PC-3 (cell line): ENCODE results near the gene UNC5C. TPM values are rescaled to one million over a fixed set of nuclear protein-coding genes. Genes with fewer than 3 reads are reported as not detected.
A peak's percentile ranks its signal among the peaks of the same experiment; 100 is the strongest.

Source experiments
- ATAC-seq: fragments of 200-7000 bp; cut with Tn5 transposase; 2 replicates; pipeline ENCODE4 v1.9.1; 2020; ENCODE audit warnings: mild to moderate bottlenecking, moderate library complexity
- BruUV-seq: library from RNA; stranded (reverse); fragments of 400-500 nt; replicated peaks from 2 replicates; lab custom pipeline; 2021; lab: Mats Ljungman, UMichigan
- CTCF ChIA-PET: fragments of 300-600 bp; sonication (Branson Sonifier 250); formaldehyde crosslinking; loops from one replicate; lab custom pipeline; 2022; ENCODE audit warnings: antibody characterized with exemption; lab: Charles Lee
- POLR2A ChIA-PET: fragments of 300-600 bp; sonication (Branson Sonifier 250); formaldehyde crosslinking; loops from one replicate; lab custom pipeline; 2022; ENCODE audit warnings: antibody characterized with exemption; ENCODE audit not compliant: unreplicated experiment; lab: Charles Lee
- DNase-seq: peaks from one replicate; pipeline ENCODE4 v3.0.0-alpha.2; 2015
- H2AFZ ChIP-seq: fragments of 300-600 bp; sonication (generic); 2 replicates; pipeline ENCODE4 v1.6.0; 2016; ENCODE audit warnings: antibody characterized with exemption, low read length
- H3F3A ChIP-seq: fragments of 300-600 bp; sonication (generic); one replicate; pipeline ENCODE4 v1.6.0; 2017; ENCODE audit warnings: antibody characterized with exemption, low read length, control low read depth, mild to moderate bottlenecking; ENCODE audit not compliant: unreplicated experiment
- H3K27ac ChIP-seq: fragments of 300-600 bp; sonication (generic); 2 replicates; pipeline ENCODE4 v1.5.1; 2016; ENCODE audit warnings: mild to moderate bottlenecking, low read length
- H3K27me3 ChIP-seq: fragments of 300-600 bp; sonication (generic); 2 replicates; pipeline ENCODE4 v1.6.1; 2016; ENCODE audit warnings: low read length, mixed read lengths
- H3K36me3 ChIP-seq: fragments of 300-600 bp; sonication (generic); 2 replicates; pipeline ENCODE4 v1.6.1; 2016; ENCODE audit warnings: low read depth, mixed run types, low read length, mixed read lengths
- H3K4me1 ChIP-seq: fragments of 300-600 bp; sonication (generic); 2 replicates; pipeline ENCODE4 v1.5.1; 2016; ENCODE audit warnings: low read length; ENCODE audit not compliant: insufficient read depth
- H3K4me2 ChIP-seq: fragments of 300-600 bp; sonication (generic); 2 replicates; pipeline ENCODE4 v1.6.0; 2016; ENCODE audit warnings: low read length
- H3K4me3 ChIP-seq: fragments of 300-600 bp; sonication (generic); 2 replicates; pipeline ENCODE4 v1.5.1; 2016; ENCODE audit warnings: mild to moderate bottlenecking, low read length, mixed read lengths
- H3K79me2 ChIP-seq: fragments of 300-600 bp; sonication (generic); 2 replicates; pipeline ENCODE4 v1.6.1; 2017; ENCODE audit warnings: low read length, mixed read lengths
- H3K9ac ChIP-seq: fragments of 300-600 bp; sonication (generic); 2 replicates; pipeline ENCODE4 v1.6.0; 2016; ENCODE audit warnings: mild to moderate bottlenecking, low read length
- H3K9me2 ChIP-seq: fragments of 300-600 bp; sonication (generic); replicated peaks from 2 replicates; pipeline ENCODE4 v1.6.1; 2016; ENCODE audit warnings: mixed run types, low read length, mixed read lengths
- H3K9me3 ChIP-seq: fragments of 300-600 bp; sonication (generic); 2 replicates; pipeline ENCODE4 v1.6.1; 2016; ENCODE audit warnings: low read length, mixed read lengths
- H4K20me1 ChIP-seq: fragments of 300-600 bp; sonication (generic); 2 replicates; pipeline ENCODE4 v1.6.1; 2016; ENCODE audit warnings: low read length, mixed read lengths
- EZH2 ChIP-seq: fragments of 300-600 bp; sonication (generic); IDR thresholded peaks from one replicate; pipeline ENCODE4 v1.6.1; 2017; ENCODE audit warnings: antibody characterized with exemption, mild to moderate bottlenecking, low read length; ENCODE audit not compliant: unreplicated experiment
- EZH2phosphoT487 ChIP-seq: fragments of 300-600 bp; sonication (generic); IDR thresholded peaks from 2 replicates; pipeline ENCODE4 v1.6.1; 2018; ENCODE audit warnings: mild to moderate bottlenecking, antibody characterized with exemption, low read length, borderline replicate concordance
- intact Hi-C: fragments of 100-400 bp; cut with micrococcal nuclease; formaldehyde crosslinking; loops from 2 replicates; pipeline ENCODE4 v1.9.0; 2023
- total RNA-seq: library from RNA; depleted of rRNA; stranded (reverse); fragments of >200 nt; gene quantifications from 2 replicates; pipeline ENCODE4 v1.2.3, GENCODE V29; 2014
- TF ChIP-seq, protein P1 (sequence below): fragments of 300-600 bp; sonication (generic); conservative IDR thresholded peaks from 2 replicates; pipeline ENCODE4 v1.5.1; 2017; ENCODE audit warnings: antibody characterized with exemption, low read depth, mild to moderate bottlenecking, low read length

The UNC5C gene
- total RNA-seq, 1 experiment from 2014 or later, result not detected

DNA sequence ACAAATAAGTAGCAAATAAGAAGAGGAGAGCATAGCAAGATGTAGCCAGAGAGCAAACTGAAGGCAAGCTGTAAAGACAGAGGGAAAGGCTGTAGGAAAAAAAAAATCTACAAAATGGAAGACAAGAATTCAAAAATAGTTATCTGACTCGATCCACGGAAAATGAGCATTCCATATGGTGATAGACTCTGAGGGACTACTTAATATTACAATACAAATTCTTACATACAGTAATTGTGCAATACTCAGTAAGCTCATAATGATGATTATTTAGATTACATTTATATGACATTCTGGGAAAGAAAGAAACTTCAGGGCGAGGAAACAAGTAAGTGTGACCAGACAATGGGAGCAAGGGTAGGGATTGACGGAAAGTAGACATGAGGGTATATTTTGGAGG is 102.6 kb downstream of the UNC5C start:
- Histone ChIP-seq H3K79me2 (no peaks in the 10 kb centered on the region), H3F3A (no peaks in the 10 kb centered on the region), H3K36me3 (no peaks in the 10 kb centered on the region), H3K27ac (no peak overlapping the region), H3K9me2 (no peaks in the 10 kb centered on the region), H3K4me3 (no peak overlapping the region), H3K4me1 (no peaks in the 10 kb centered on the region), H3K4me2 (no peak overlapping the region), H3K27me3 (no peaks in the 10 kb centered on the region), H2AFZ (no peak overlapping the region), H3K9ac (no peak overlapping the region), H4K20me1 (no peaks in the 10 kb centered on the region), H3K9me3 (no peaks in the 10 kb centered on the region)
- ChIA-PET POLR2A (interaction anchor here (0.6 kb wide), 1 partner anchor 895 kb away, joined by 3 read pairs; no protein-coding TSS in a partner anchor), CTCF (no interaction called here)
- intact Hi-C loops, result no loop called here
- ATAC-seq, result no peak
- BruUV-seq, result no TSS peak
- DNase-seq, result no peak
- TF ChIP-seq, protein P1, sequence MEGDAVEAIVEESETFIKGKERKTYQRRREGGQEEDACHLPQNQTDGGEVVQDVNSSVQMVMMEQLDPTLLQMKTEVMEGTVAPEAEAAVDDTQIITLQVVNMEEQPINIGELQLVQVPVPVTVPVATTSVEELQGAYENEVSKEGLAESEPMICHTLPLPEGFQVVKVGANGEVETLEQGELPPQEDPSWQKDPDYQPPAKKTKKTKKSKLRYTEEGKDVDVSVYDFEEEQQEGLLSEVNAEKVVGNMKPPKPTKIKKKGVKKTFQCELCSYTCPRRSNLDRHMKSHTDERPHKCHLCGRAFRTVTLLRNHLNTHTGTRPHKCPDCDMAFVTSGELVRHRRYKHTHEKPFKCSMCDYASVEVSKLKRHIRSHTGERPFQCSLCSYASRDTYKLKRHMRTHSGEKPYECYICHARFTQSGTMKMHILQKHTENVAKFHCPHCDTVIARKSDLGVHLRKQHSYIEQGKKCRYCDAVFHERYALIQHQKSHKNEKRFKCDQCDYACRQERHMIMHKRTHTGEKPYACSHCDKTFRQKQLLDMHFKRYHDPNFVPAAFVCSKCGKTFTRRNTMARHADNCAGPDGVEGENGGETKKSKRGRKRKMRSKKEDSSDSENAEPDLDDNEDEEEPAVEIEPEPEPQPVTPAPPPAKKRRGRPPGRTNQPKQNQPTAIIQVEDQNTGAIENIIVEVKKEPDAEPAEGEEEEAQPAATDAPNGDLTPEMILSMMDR, result no peak
- TF ChIP-seq EZH2 (no peak), EZH2phosphoT487 (no peak)

DNA sequence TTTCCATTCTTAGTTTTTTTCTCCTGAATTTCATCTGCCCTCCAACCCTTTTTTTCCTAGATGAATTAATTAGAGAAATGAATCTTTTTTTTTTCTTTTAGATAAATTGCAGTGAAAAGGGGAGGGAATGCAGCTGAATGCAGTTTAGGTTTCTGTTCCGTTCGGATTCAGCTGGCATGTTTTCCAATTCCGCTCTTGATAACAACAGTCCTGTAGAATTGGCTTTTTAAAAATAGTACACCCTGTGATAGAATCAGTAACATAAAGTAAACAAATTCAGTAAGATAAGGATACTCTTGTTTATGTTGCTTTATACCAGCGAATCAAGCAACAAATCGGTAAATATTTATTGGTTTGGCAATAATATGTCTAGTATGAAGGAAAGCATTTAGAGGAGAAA is 103.5 kb downstream of the UNC5C start:
- Histone ChIP-seq H3K9ac (no peak overlapping the region), H3K9me2 (no peaks in the 10 kb centered on the region), H3K36me3 (no peaks in the 10 kb centered on the region), H3K79me2 (no peaks in the 10 kb centered on the region), H3K4me1 (no peaks in the 10 kb centered on the region), H3F3A (no peaks in the 10 kb centered on the region), H3K4me3 (no peak overlapping the region), H2AFZ (peak overlapping the region; percentile 45; the same call in 1 of the 2 replicates), H3K9me3 (no peaks in the 10 kb centered on the region), H3K27ac (no peak overlapping the region), H3K27me3 (no peaks in the 10 kb centered on the region), H3K4me2 (no peak overlapping the region), H4K20me1 (no peaks in the 10 kb centered on the region)
- intact Hi-C loops, result no loop called here
- ChIA-PET CTCF (no interaction called here), POLR2A (no interaction called here)
- TF ChIP-seq EZH2phosphoT487 (no peak), EZH2 (no peak)
- TF ChIP-seq, protein P1, result no peak
- DNase-seq (no peak), ATAC-seq (no peak)
- no TSS peak for BruUV-seq

DNA sequence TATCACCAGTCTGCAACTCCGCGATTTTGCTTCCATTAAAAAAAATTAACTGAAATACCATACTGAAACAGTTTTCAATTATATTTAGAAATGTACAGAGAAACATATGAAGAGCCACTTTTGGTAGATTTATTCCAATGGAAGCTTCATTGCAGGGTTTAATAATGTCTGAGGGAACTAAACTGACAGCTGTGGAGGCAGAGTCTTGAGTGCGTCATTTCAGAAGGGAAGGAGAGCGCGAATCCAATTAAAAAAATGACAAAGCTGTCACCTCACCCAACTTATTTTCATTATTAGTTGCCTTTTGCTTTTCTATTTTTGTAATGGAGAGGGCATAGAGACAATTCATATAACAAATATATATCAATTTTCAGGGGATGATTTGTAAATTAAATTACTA is 104.0 kb downstream of the UNC5C start:
- no peak overlapping the region for H3K4me3 ChIP-seq
- no peak overlapping the region for H3K4me2 ChIP-seq
- CTCF ChIA-PET, result no interaction called here
- no peaks in the 10 kb centered on the region for H3K36me3 ChIP-seq
- no peaks in the 10 kb centered on the region for H3K27me3 ChIP-seq
- TF ChIP-seq EZH2, result no peak
- TF ChIP-seq, protein P1, result no peak
- no peak for TF ChIP-seq EZH2phosphoT487
- no peaks in the 10 kb centered on the region for H3F3A ChIP-seq
- DNase-seq (no peak), ATAC-seq (no peak)
- no peaks in the 10 kb centered on the region for H3K79me2 ChIP-seq
- no TSS peak for BruUV-seq
- H3K9me2 ChIP-seq, result no peaks in the 10 kb centered on the region
- no peaks in the 10 kb centered on the region for H3K9me3 ChIP-seq
- no peak overlapping the region for H3K9ac ChIP-seq
- intact Hi-C loops, result no loop called here
- no peaks in the 10 kb centered on the region for H4K20me1 ChIP-seq
- H2AFZ ChIP-seq, result no peak overlapping the region
- H3K4me1 ChIP-seq, result no peaks in the 10 kb centered on the region
- H3K27ac ChIP-seq, result no peak overlapping the region
- POLR2A ChIA-PET, result no interaction called here
